K562 (cell line): ENCODE data around the gene SHF.

Experiments used
- CHD2 ChIP-seq: IDR thresholded peaks from 2 replicates; pipeline ENCODE4 v1.6.1; 2011; ENCODE audit warnings: low read depth, low read length
- CTCF ChIP-seq, 3 experiments: IDR thresholded peaks in 2 of 3; conservative IDR thresholded peaks in 1 of 3; 2 replicates each; pipeline ENCODE4 v1.5.1; 2011 to 2012; ENCODE audit warnings: low read length in 3 of 3, mild to moderate bottlenecking in 3 of 3, control low read depth in 2 of 3, improper control_type of control experiment in 1 of 3, inconsistent platforms in 1 of 3, low read depth in 1 of 3, mixed read lengths in 1 of 3, moderate library complexity in 1 of 3; ENCODE audit not compliant: insufficient read depth in 2 of 3
- FOXK1 ChIP-seq: sonication (generic); formaldehyde crosslinking; IDR thresholded peaks from 2 replicates; pipeline ENCODE4 v1.8.0; 2022; ENCODE audit warnings: missing genetic modification reagents, mild to moderate bottlenecking, borderline replicate concordance
- HMG20B ChIP-seq: fragments of 250-450 bp; sonication (Bioruptor Pico); IDR thresholded peaks from 2 replicates; pipeline ENCODE4 v1.5.0; 2021; ENCODE audit warnings: mild to moderate bottlenecking
- JUN ChIP-seq, 2 experiments: sonication (generic) in 1 of 2; formaldehyde crosslinking in 1 of 2; IDR thresholded peaks; 2 replicates each; pipeline versions ENCODE4 v1.6.1 to v1.8.0; 2012 to 2022; ENCODE audit warnings: borderline replicate concordance in 2 of 2, mild to moderate bottlenecking in 2 of 2, improper control_type of control experiment in 1 of 2, low read depth in 1 of 2, low read length in 1 of 2, missing genetic modification reagents in 1 of 2
- MYNN ChIP-seq, 2 experiments: sonication (generic); formaldehyde crosslinking in 1 of 2; IDR thresholded peaks; 2 replicates each; pipeline versions ENCODE4 v1.5.0 to v1.6.1; 2016 to 2020; ENCODE audit warnings: antibody characterized with exemption in 1 of 2, missing genetic modification reagents in 1 of 2
- RBM39 ChIP-seq: fragments of 200-400 bp; formaldehyde crosslinking; optimal IDR thresholded peaks from 2 replicates; pipeline ENCODE3; 2018; ENCODE audit warnings: low read depth, low read length
- ZBTB26 ChIP-seq: fragments of 450-650 bp; formaldehyde crosslinking; IDR thresholded peaks from 2 replicates; pipeline ENCODE4 v1.4.0; 2022; ENCODE audit warnings: missing genetic modification characterization
- TF ChIP-seq, protein P1 (sequence below): fragments of 250-450 bp; sonication (Bioruptor Pico); IDR thresholded peaks from 2 replicates; pipeline ENCODE4 v1.4.0; 2020; ENCODE audit warnings: borderline replicate concordance

DNA sequence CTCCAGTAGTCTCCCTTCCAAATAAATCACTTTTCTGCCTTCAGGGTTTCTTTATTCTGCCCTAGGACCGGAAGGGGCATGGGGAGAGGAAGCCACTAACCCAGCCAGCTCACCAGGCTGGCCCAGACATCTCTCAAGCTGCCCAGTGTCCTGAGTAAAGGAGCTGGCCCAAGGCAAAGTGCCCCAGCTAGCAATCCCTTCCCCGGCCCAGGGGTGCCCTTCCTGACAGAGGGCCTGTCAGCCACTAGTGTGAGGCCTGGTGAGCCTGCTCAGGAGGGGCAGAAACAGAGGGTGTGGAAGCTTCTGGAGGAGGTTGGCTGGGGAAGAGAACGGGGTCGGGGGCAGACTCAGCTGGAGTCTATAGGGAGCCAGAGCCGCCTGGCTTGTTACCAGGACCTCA, 22.2 kb downstream of the SHF start:
- TF ChIP-seq RBM39 (no peak), HMG20B (CRISPR knock-in tag) (no peak), ZBTB26 (no peak), CTCF (IDR thresholded peaks at IDR 0.05 in 2 of 3, conservative IDR thresholded peaks at IDR 0.05 in 1 of 3; ENCODE audit: insufficient read depth in 2 of 3, low read depth in 1 of 3, low read length in 3 of 3) (no peak), JUN (IDR thresholded peaks at IDR 0.05; ENCODE audit: borderline replicate concordance, low read depth, low read length) (no peak), JUN (CRISPR knock-in tag; IDR thresholded peaks at IDR 0.05; ENCODE audit: borderline replicate concordance) (no peak), MYNN (IDR thresholded peaks at IDR 0.05) (no peak), MYNN (CRISPR knock-in tag; IDR thresholded peaks at IDR 0.05) (no peak), CHD2 (no peak), FOXK1 (no peak)
- TF ChIP-seq, protein P1, sequence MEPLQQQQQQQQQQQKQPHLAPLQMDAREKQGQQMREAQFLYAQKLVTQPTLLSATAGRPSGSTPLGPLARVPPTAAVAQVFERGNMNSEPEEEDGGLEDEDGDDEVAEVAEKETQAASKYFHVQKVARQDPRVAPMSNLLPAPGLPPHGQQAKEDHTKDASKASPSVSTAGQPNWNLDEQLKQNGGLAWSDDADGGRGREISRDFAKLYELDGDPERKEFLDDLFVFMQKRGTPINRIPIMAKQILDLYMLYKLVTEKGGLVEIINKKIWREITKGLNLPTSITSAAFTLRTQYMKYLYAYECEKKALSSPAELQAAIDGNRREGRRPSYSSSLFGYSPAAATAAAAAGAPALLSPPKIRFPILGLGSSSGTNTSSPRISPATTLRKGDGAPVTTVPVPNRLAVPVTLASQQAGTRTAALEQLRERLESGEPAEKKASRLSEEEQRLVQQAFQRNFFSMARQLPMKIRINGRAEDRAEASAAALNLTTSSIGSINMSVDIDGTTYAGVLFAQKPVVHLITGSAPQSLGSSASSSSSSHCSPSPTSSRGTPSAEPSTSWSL (CRISPR knock-in tag): no peak
